Measurements from ENCODE around the gene KCNN2. TPM values are rescaled to one million over a fixed set of nuclear protein-coding genes. Genes with fewer than 3 reads are reported as not detected.
A peak's percentile ranks its signal among the peaks of the same experiment; 100 is the strongest.

KCNN2 gene
- total RNA-seq = 1.5 TPM
- polyA plus RNA-seq (ENCODE audit: insufficient read depth, low read depth, low replicate concordance) = 1.7 TPM
- long read RNA-seq, donor 1 = 0 reads
- long read RNA-seq, donor 2 = 0 reads
- long read RNA-seq, donor 3 = 0 reads
- long read RNA-seq, donor 4, partial matches to known transcripts = 0 of 1 reads
- long read RNA-seq, donor 4, other reads (novel, unspliced or antisense) = 0 of 1 reads
- long read RNA-seq, donor 5 = 0 reads
- long read RNA-seq, donor 6 = 0 reads
- long read RNA-seq, donor 7, partial matches to known transcripts = 1 of 3 reads
- long read RNA-seq, donor 7, other reads (novel, unspliced or antisense) = 1 of 3 reads
- long read RNA-seq, donor 8, partial matches to known transcripts = 0 of 2 reads
- long read RNA-seq, donor 8, other reads (novel, unspliced or antisense) = 0 of 2 reads
- long read RNA-seq, donor 9 = 0 reads
- long read RNA-seq, donor 10 = 0 reads

GRCh38 chr5:114361724-114362196, at the start of gene KCNN2:
TSS of gene KCNN2 (plus strand) at chr5:114362070. CDS start at chr5:114362140, 70 bp downstream.
- peak within 1 kb of the TSS; percentile 62 to 67 (median 64) for H3K4me3 ChIP-seq (ENCODE audit: low read length in 3 of 3)
- no peaks in the 10 kb centered on the region for H3K9me3 ChIP-seq (ENCODE audit: control insufficient read depth in 2 of 3, insufficient read depth in 1 of 3, low read length in 3 of 3)
- H3K9ac ChIP-seq (ENCODE audit: low read length in 3 of 3) = peak within 1 kb of the TSS in 2 of 3 donors; percentile 26 to 27
- H3K27ac ChIP-seq (ENCODE audit: low read depth in 2 of 2, low read length in 2 of 2) = no peak within 1 kb of the TSS
- peaks cover 0 to 8% (median 0%) of the 10 kb centered on the region in 3 donors for H3K4me1 ChIP-seq (ENCODE audit: control insufficient read depth in 2 of 3, insufficient read depth in 2 of 3, low read depth in 1 of 3, low read length in 3 of 3)
- no peak for FAIRE-seq
- intact Hi-C loops (cut with DNase I) = no loop called here
- peaks cover 12% of the 10 kb centered on the region for H3K27me3 ChIP-seq (ENCODE audit: control insufficient read depth, insufficient read depth, low read length)
- TF ChIP-seq, protein P1, sequence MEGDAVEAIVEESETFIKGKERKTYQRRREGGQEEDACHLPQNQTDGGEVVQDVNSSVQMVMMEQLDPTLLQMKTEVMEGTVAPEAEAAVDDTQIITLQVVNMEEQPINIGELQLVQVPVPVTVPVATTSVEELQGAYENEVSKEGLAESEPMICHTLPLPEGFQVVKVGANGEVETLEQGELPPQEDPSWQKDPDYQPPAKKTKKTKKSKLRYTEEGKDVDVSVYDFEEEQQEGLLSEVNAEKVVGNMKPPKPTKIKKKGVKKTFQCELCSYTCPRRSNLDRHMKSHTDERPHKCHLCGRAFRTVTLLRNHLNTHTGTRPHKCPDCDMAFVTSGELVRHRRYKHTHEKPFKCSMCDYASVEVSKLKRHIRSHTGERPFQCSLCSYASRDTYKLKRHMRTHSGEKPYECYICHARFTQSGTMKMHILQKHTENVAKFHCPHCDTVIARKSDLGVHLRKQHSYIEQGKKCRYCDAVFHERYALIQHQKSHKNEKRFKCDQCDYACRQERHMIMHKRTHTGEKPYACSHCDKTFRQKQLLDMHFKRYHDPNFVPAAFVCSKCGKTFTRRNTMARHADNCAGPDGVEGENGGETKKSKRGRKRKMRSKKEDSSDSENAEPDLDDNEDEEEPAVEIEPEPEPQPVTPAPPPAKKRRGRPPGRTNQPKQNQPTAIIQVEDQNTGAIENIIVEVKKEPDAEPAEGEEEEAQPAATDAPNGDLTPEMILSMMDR (IDR thresholded peaks at IDR 0.05; ENCODE audit: borderline replicate concordance, extremely low read depth, insufficient read depth) = no peak
- no peaks in the 10 kb centered on the region for H3K36me3 ChIP-seq (ENCODE audit: control insufficient read depth in 2 of 3, insufficient read depth in 3 of 3, low read length in 3 of 3)
- peak; percentile 92 to 97 (median 95) for DNase-seq

DNA sequence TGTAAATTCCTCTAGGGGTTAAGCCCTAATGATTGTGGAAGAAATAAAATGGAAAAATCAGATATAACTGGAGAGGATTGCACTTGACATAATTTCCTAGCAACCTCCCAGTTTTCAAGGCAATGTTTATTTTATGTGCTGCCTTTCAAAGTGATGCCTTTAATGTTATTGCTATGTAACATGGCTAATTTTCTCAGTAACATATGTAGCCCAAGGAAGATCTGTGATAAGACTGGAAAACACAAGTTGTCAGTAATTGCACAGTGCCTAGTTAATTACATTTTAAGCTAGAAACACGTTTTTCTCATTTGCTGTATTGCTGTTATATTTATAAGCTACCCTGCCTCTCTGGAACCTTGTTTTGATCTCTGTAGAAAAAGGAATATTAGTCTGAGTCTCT, 49.2 kb upstream of the KCNN2 start:
- TF ChIP-seq, protein P1 (IDR thresholded peaks at IDR 0.05; ENCODE audit: borderline replicate concordance, extremely low read depth, insufficient read depth) = no peak
- no peak for FAIRE-seq
- H3K4me1 ChIP-seq (ENCODE audit: control insufficient read depth in 2 of 3, insufficient read depth in 2 of 3, low read depth in 1 of 3, low read length in 3 of 3) = no peaks in the 10 kb centered on the region

DNA sequence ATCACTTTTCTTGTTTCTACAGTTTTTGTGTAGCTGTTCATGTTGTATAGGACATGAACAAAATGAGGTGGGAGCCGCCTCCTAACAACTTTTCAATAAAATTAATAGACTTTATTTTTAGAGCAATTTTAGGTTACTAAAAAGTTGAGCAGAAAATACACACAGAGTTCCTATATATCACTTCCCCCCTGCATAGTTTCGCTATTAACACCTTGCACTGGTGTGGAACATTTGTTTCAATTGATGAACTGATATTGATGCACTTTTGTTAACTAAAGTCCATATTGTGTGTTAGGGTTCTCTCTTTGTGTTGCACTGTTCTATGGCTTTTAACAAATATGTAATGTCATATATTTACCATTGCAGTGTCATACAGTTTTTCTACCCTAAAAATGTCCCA, 47.8 kb upstream of the KCNN2 start:
- H3K9me3 ChIP-seq (ENCODE audit: control insufficient read depth in 2 of 3, insufficient read depth in 1 of 3, low read length in 3 of 3) = no peaks in the 10 kb centered on the region
- no peak overlapping the region for H3K27ac ChIP-seq (ENCODE audit: low read depth in 2 of 2, low read length in 2 of 2)
- no peaks in the 10 kb centered on the region for H3K27me3 ChIP-seq (ENCODE audit: control insufficient read depth, insufficient read depth, low read length)
- no peaks in the 10 kb centered on the region for H3K36me3 ChIP-seq (ENCODE audit: control insufficient read depth in 2 of 3, insufficient read depth in 3 of 3, low read length in 3 of 3)
- intact Hi-C loops (cut with DNase I) = no loop called here
- H3K4me1 ChIP-seq (ENCODE audit: control insufficient read depth in 2 of 3, insufficient read depth in 2 of 3, low read depth in 1 of 3, low read length in 3 of 3) = no peaks in the 10 kb centered on the region
- FAIRE-seq (no peak), DNase-seq (no peak)
- TF ChIP-seq, protein P1 (IDR thresholded peaks at IDR 0.05; ENCODE audit: borderline replicate concordance, extremely low read depth, insufficient read depth) = no peak
- H3K4me3 ChIP-seq (ENCODE audit: low read length in 3 of 3) = no peak overlapping the region
- no peak overlapping the region for H3K9ac ChIP-seq (ENCODE audit: low read length in 3 of 3)

More for the DNA sequence above, 49.2 kb upstream of the KCNN2 start:
- intact Hi-C loops (cut with DNase I) = no loop called here
- Histone ChIP-seq H3K27me3 (ENCODE audit: control insufficient read depth, insufficient read depth, low read length) (no peaks in the 10 kb centered on the region), H3K4me3 (ENCODE audit: low read length in 3 of 3) (no peak overlapping the region), H3K27ac (ENCODE audit: low read depth in 2 of 2, low read length in 2 of 2) (no peak overlapping the region), H3K9me3 (ENCODE audit: control insufficient read depth in 2 of 3, insufficient read depth in 1 of 3, low read length in 3 of 3) (no peaks in the 10 kb centered on the region), H3K9ac (ENCODE audit: low read length in 3 of 3) (no peak overlapping the region), H3K36me3 (ENCODE audit: control insufficient read depth in 2 of 3, insufficient read depth in 3 of 3, low read length in 3 of 3) (no peaks in the 10 kb centered on the region)
- DNase-seq = no peak
